H1 (cell line): ENCODE measurements around the gene MUC4.

ENCODE experiments used
- BCL11A ChIP-seq, 2 experiments: IDR thresholded peaks; one replicate each; pipeline ENCODE4 v1.6.1; 2011; ENCODE audit warnings: low read depth in 2 of 2, low read length in 2 of 2, mild to moderate bottlenecking in 2 of 2
- CTBP2 ChIP-seq: IDR thresholded peaks from 2 replicates; pipeline ENCODE4 v1.7.0; 2011; ENCODE audit warnings: borderline replicate concordance, mild to moderate bottlenecking, moderate library complexity, mixed read lengths, low read length; ENCODE audit not compliant: insufficient read depth, insufficient read length
- EP300 ChIP-seq, 2 experiments: IDR thresholded peaks; 1 replicate in 1 of 2; 2 replicates in 1 of 2; pipeline ENCODE4 v1.6.1; 2011 to 2012; ENCODE audit warnings: low read depth in 2 of 2, low read length in 2 of 2, mild to moderate bottlenecking in 2 of 2, borderline replicate concordance in 1 of 2, inconsistent platforms in 1 of 2, moderate library complexity in 1 of 2
- POLR2A ChIP-seq, 2 experiments: IDR thresholded peaks; 1 replicate in 1 of 2; 2 replicates in 1 of 2; pipeline ENCODE4 v1.6.1; 2011; ENCODE audit warnings: low read depth in 2 of 2, low read length in 2 of 2, mild to moderate bottlenecking in 2 of 2; ENCODE audit errors: control extremely low read depth in 1 of 2
- RAD21 ChIP-seq, 2 experiments: IDR thresholded peaks in 1 of 2; conservative IDR thresholded peaks in 1 of 2; 2 replicates each; pipeline ENCODE4 v1.6.1; 2011; ENCODE audit warnings: low read depth in 2 of 2, low read length in 2 of 2, improper control_type of control experiment in 1 of 2, inconsistent platforms in 1 of 2, mild to moderate bottlenecking in 1 of 2, moderate library complexity in 1 of 2
- RNF2 ChIP-seq: fragments of 200-900, 300-1000 bp; sonication (generic); IDR thresholded peaks from 2 replicates; pipeline ENCODE4 v1.7.1; 2016; ENCODE audit warnings: borderline replicate concordance, low read depth, mild to moderate bottlenecking, antibody characterized with exemption, low read length; ENCODE audit not compliant: poor library complexity, severe bottlenecking; ENCODE audit errors: missing control alignments
- SIN3A ChIP-seq, 2 experiments: IDR thresholded peaks in 1 of 2; conservative IDR thresholded peaks in 1 of 2; 2 replicates each; pipeline ENCODE4 v1.6.1; 2011 to 2012; ENCODE audit warnings: low read length in 2 of 2, improper control_type of control experiment in 1 of 2, low read depth in 1 of 2, mild to moderate bottlenecking in 1 of 2
- SP1 ChIP-seq: IDR thresholded peaks from 2 replicates; pipeline ENCODE4 v1.6.1; 2011; ENCODE audit warnings: low read depth, low read length
- TBP ChIP-seq: IDR thresholded peaks from 2 replicates; pipeline ENCODE4 v1.6.1; 2011; ENCODE audit warnings: low read depth, low read length, improper control_type of control experiment
- ZNF274 ChIP-seq: IDR thresholded peaks from 2 replicates; pipeline ENCODE4 v1.7.0; 2012; ENCODE audit warnings: low read length, borderline replicate concordance; ENCODE audit errors: extremely low read depth
- TF ChIP-seq, protein P1 (sequence below), 3 experiments: IDR thresholded peaks; 1 replicate in 2 of 3; 2 replicates in 1 of 3; pipeline versions ENCODE4 v1.5.1 to v1.6.1; 2011; ENCODE audit warnings: low read length in 3 of 3, mild to moderate bottlenecking in 3 of 3, inconsistent platforms in 2 of 3, low read depth in 1 of 3, moderate library complexity in 1 of 3; ENCODE audit not compliant: insufficient read depth in 1 of 3; ENCODE audit errors: control extremely low read depth in 1 of 3

- TF ChIP-seq SP1: no peak
- TF ChIP-seq, protein P1, sequence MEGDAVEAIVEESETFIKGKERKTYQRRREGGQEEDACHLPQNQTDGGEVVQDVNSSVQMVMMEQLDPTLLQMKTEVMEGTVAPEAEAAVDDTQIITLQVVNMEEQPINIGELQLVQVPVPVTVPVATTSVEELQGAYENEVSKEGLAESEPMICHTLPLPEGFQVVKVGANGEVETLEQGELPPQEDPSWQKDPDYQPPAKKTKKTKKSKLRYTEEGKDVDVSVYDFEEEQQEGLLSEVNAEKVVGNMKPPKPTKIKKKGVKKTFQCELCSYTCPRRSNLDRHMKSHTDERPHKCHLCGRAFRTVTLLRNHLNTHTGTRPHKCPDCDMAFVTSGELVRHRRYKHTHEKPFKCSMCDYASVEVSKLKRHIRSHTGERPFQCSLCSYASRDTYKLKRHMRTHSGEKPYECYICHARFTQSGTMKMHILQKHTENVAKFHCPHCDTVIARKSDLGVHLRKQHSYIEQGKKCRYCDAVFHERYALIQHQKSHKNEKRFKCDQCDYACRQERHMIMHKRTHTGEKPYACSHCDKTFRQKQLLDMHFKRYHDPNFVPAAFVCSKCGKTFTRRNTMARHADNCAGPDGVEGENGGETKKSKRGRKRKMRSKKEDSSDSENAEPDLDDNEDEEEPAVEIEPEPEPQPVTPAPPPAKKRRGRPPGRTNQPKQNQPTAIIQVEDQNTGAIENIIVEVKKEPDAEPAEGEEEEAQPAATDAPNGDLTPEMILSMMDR (IDR thresholded peaks at IDR 0.05; ENCODE audit: control extremely low read depth in 1 of 3, insufficient read depth in 1 of 3, low read depth in 1 of 3, low read length in 3 of 3): no peak
- no peak for TF ChIP-seq ZNF274
- no peak for TF ChIP-seq POLR2A (IDR thresholded peaks at IDR 0.05; ENCODE audit: control extremely low read depth in 1 of 2, low read depth in 2 of 2, low read length in 2 of 2)
- TF ChIP-seq RAD21 (IDR thresholded peaks at IDR 0.05 in 1 of 2, conservative IDR thresholded peaks at IDR 0.05 in 1 of 2; ENCODE audit: low read depth in 2 of 2, low read length in 2 of 2): no peak
- TF ChIP-seq CTBP2: no peak
- no peak for TF ChIP-seq RNF2
- no peak for TF ChIP-seq TBP
- no peak for TF ChIP-seq SIN3A (conservative IDR thresholded peaks at IDR 0.05 in 1 of 2, IDR thresholded peaks at IDR 0.05 in 1 of 2; ENCODE audit: low read depth in 1 of 2, low read length in 2 of 2)
- TF ChIP-seq EP300 (IDR thresholded peaks at IDR 0.05; ENCODE audit: borderline replicate concordance in 1 of 2, low read depth in 2 of 2, low read length in 2 of 2): no peak
- TF ChIP-seq BCL11A (IDR thresholded peaks at IDR 0.05; ENCODE audit: low read depth in 2 of 2, low read length in 2 of 2): no peak
Observed at GRCh38 chr3:195856410-195857084, 44.8 kb upstream of the MUC4 start.
